SK-N-SH treated with all-trans-retinoic acid at 6 μM for 48 hours (cell line): Measurements from ENCODE around the gene BLVRB.
"Not testable (repeated sequence)": the region's sequence is repeated elsewhere in the genome, so short reads cannot be mapped to it uniquely, and the experiment has no call there.

Experiments
- ATAC-seq: fragments of 200-7000 bp; cut with Tn5 transposase; 3 replicates; pipeline ENCODE4 v1.9.1; 2020; ENCODE audit warnings: mild to moderate bottlenecking, moderate library complexity
- ARNTL ChIP-seq: fragments of 450-650 bp; formaldehyde crosslinking; IDR thresholded peaks from 2 replicates; pipeline ENCODE4 v1.5.0; 2020; ENCODE audit warnings: low read depth, mild to moderate bottlenecking, moderate library complexity, borderline replicate concordance
- BACH2 ChIP-seq: fragments of 250-450 bp; sonication (Bioruptor Pico); IDR thresholded peaks from 2 replicates; pipeline ENCODE4 v1.9.0; 2021; ENCODE audit warnings: mild to moderate bottlenecking, borderline replicate concordance
- CREB5 ChIP-seq: fragments of 250-450 bp; sonication (Bioruptor Pico); IDR thresholded peaks from 2 replicates; pipeline ENCODE4 v1.5.1; 2020; ENCODE audit warnings: low read depth, mild to moderate bottlenecking, moderate library complexity
- CSDC2 ChIP-seq: fragments of 250-450 bp; sonication (Bioruptor Pico); IDR thresholded peaks from 2 replicates; pipeline ENCODE4 v1.5.0; 2020; ENCODE audit warnings: mild to moderate bottlenecking, moderate library complexity
- CSRNP3 ChIP-seq: fragments of 250-450 bp; sonication (Bioruptor Pico); IDR thresholded peaks from 2 replicates; pipeline ENCODE4 v1.5.1; 2021; ENCODE audit warnings: mild to moderate bottlenecking, moderate library complexity
- ESRRG ChIP-seq: fragments of 250-450 bp; sonication (Bioruptor Pico); IDR thresholded peaks from 2 replicates; pipeline ENCODE4 v1.6.1; 2021; ENCODE audit warnings: mild to moderate bottlenecking
- GLIS3 ChIP-seq: fragments of 250-450 bp; sonication (Bioruptor Pico); IDR thresholded peaks from 2 replicates; pipeline ENCODE4 v1.5.0; 2020; ENCODE audit warnings: mild to moderate bottlenecking, moderate library complexity
- ISL1 ChIP-seq: fragments of 250-450 bp; sonication (Bioruptor Pico); IDR thresholded peaks from 2 replicates; pipeline ENCODE4 v2.1.2; 2022; ENCODE audit warnings: mild to moderate bottlenecking, moderate library complexity
- OSR1 ChIP-seq: fragments of 250-450 bp; sonication (Bioruptor Pico); IDR thresholded peaks from 2 replicates; pipeline ENCODE4 v1.8.0; 2022; ENCODE audit warnings: moderate library complexity, mild to moderate bottlenecking, inconsistent platforms
- PATZ1 ChIP-seq: fragments of 250-450 bp; sonication (Bioruptor Pico); IDR thresholded peaks from 2 replicates; pipeline ENCODE4 v1.8.0; 2020; ENCODE audit warnings: mild to moderate bottlenecking, moderate library complexity, borderline replicate concordance
- POU6F1 ChIP-seq: fragments of 250-450 bp; sonication (Bioruptor Pico); IDR thresholded peaks from 2 replicates; pipeline ENCODE4 v1.8.0; 2021; ENCODE audit warnings: low read depth, mild to moderate bottlenecking, moderate library complexity, borderline replicate concordance
- PPARA ChIP-seq: fragments of 250-450 bp; sonication (Bioruptor Pico); IDR thresholded peaks from 2 replicates; pipeline ENCODE4 v1.5.0; 2020; ENCODE audit warnings: mild to moderate bottlenecking, borderline replicate concordance
- SNAI2 ChIP-seq: fragments of 250-450 bp; sonication (Bioruptor Pico); IDR thresholded peaks from 2 replicates; pipeline ENCODE4 v1.5.0; 2020; ENCODE audit warnings: mild to moderate bottlenecking, moderate library complexity
- TCF4 ChIP-seq: fragments of 250-450 bp; sonication (Bioruptor Pico); IDR thresholded peaks from 2 replicates; pipeline ENCODE4 v1.8.0; 2021; ENCODE audit warnings: mild to moderate bottlenecking, moderate library complexity, borderline replicate concordance
- TOX ChIP-seq: fragments of 250-450 bp; sonication (Bioruptor Pico); IDR thresholded peaks from 2 replicates; pipeline ENCODE4 v1.8.0; 2021; ENCODE audit warnings: mild to moderate bottlenecking, moderate library complexity, borderline replicate concordance
- TSHZ2 ChIP-seq: fragments of 250-450 bp; sonication (Bioruptor Pico); IDR thresholded peaks from 2 replicates; pipeline ENCODE4 v1.5.0; 2020; ENCODE audit warnings: mild to moderate bottlenecking, moderate library complexity
- ZC3H10 ChIP-seq: fragments of 250-450 bp; sonication (Bioruptor Pico); IDR thresholded peaks from 2 replicates; pipeline ENCODE4 v1.5.1; 2021; ENCODE audit warnings: mild to moderate bottlenecking, moderate library complexity
- ZFP3 ChIP-seq: fragments of 250-450 bp; sonication (Bioruptor Pico); IDR thresholded peaks from 2 replicates; pipeline ENCODE4 v1.5.0; 2020; ENCODE audit warnings: mild to moderate bottlenecking, moderate library complexity
- ZFP30 ChIP-seq: fragments of 450-650 bp; formaldehyde crosslinking; IDR thresholded peaks from 2 replicates; pipeline ENCODE4 v1.5.0; 2022; ENCODE audit warnings: mild to moderate bottlenecking, moderate library complexity
- ZNF565 ChIP-seq: fragments of 450-650 bp; formaldehyde crosslinking; conservative IDR thresholded peaks from 2 replicates; pipeline ENCODE4 v1.5.0; 2020; ENCODE audit warnings: low read depth, mild to moderate bottlenecking, moderate library complexity
- ZNF70 ChIP-seq: fragments of 450-650 bp; formaldehyde crosslinking; IDR thresholded peaks from 2 replicates; pipeline ENCODE4 v1.5.0; 2020; ENCODE audit warnings: mild to moderate bottlenecking, moderate library complexity
- ZNF8 ChIP-seq: fragments of 450-650 bp; formaldehyde crosslinking; IDR thresholded peaks from 2 replicates; pipeline ENCODE4 v1.5.0; 2020; ENCODE audit warnings: mild to moderate bottlenecking, moderate library complexity

BLVRB gene

GRCh38 chr19:40502081-40502480 is 36.5 kb upstream of the BLVRB start:
- ATAC-seq: no peak
- no peak for TF ChIP-seq GLIS3 (CRISPR knock-in tag)
- TF ChIP-seq ZFP3 (CRISPR knock-in tag): no peak
- no peak for TF ChIP-seq SNAI2 (CRISPR knock-in tag)
- no peak for TF ChIP-seq ZFP30 (CRISPR knock-in tag)
- no peak for TF ChIP-seq TSHZ2 (CRISPR knock-in tag)
- TF ChIP-seq POU6F1 (CRISPR knock-in tag): no peak
- no peak for TF ChIP-seq CSRNP3 (CRISPR knock-in tag)
- no peak for TF ChIP-seq PPARA
- no peak for TF ChIP-seq ARNTL (CRISPR knock-in tag)

- no peak for ATAC-seq
- TF ChIP-seq CSRNP3 (CRISPR knock-in tag) (no peak), PATZ1 (no peak), TCF4 (CRISPR knock-in tag) (no peak), ZNF565 (no peak), ISL1 (CRISPR knock-in tag) (no peak), BACH2 (CRISPR knock-in tag) (no peak), ZC3H10 (no peak), ARNTL (CRISPR knock-in tag) (no peak), ZNF70 (CRISPR knock-in tag) (no peak), SNAI2 (CRISPR knock-in tag) (no peak), ZNF8 (CRISPR knock-in tag) (no peak), PPARA (no peak), CREB5 (CRISPR knock-in tag) (no peak), CSDC2 (CRISPR knock-in tag) (no peak), TOX (no peak), POU6F1 (CRISPR knock-in tag) (no peak), OSR1 (CRISPR knock-in tag) (no peak), GLIS3 (CRISPR knock-in tag) (no peak), ZFP3 (CRISPR knock-in tag) (no peak), ESRRG (CRISPR knock-in tag) (no peak)
- TF ChIP-seq, all 23 proteins: peak for 0
Observed at GRCh38 chr19:40501599-40501998, 36.1 kb upstream of the BLVRB start.

GRCh38 chr19:40500678-40501530 is 35.4 kb upstream of the BLVRB start:
- ATAC-seq: not testable (repeated sequence)
